ENCODE data around the gene CHD6. TPM values are rescaled to one million over a fixed set of nuclear protein-coding genes. Genes with fewer than 3 reads are reported as not detected.

Gene CHD6
- total RNA-seq, 1 experiment from 2014 or later = 19.7 TPM

DNA sequence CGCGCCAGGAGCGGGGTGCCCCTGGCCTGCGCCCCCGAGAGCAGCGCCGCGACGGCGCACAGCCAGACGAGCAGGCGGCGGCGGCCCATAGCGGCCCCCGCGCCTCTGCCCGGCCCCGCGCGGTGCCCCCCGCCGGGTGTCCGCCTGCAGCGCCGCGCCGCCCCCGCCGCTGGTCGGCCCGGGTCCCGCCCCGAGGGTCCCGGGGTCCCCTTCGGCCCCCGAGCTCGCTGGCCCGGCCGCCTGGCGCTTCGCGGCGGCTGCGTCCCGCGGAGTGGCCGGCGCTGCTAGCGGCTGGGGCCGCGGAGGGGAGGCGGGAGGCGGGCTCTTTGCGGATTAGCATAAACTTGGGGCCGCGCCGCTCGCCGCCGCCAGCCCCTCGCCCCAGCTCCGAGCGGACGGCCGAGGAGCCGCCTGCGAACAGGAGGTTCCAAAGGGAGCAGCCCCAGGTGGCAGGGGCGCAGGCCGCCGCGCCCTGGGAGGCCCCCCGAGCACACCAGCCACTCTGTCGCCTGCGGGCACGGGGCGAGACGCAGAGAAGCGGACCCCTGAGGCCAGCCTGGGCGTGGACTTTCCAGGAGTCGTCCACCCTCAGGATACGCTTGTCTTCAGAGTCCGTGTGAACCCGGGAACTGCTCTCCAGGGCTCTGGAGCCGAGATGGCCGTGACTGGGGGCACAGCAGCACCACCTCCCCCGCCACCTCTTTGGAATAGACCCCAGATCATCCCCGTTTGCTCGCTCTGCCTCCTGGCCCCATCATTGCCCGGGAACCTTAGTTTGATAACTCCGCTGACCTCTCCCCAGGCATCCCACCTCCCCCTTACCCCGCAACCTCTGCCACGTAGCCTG, 251.4 kb downstream of the CHD6 start, which contains the start of gene EMILIN3:
Gene EMILIN3 (minus strand): TSS at position 273 of the 847 bp plus-strand sequence. CDS start 184 bp downstream, at position 89.
- Histone ChIP-seq H3K27me3 (ENCODE audit: control insufficient read depth, insufficient read depth, low read length) (peaks cover 36% of the 10 kb centered on the region), H3K4me3 (ENCODE audit: insufficient read depth, low read depth, low read length) (peak within 1 kb of the TSS; percentile 50), H3K36me3 (replicated peaks; ENCODE audit: control insufficient read depth, insufficient read depth, low read length) (no peaks in the 10 kb centered on the region)
- DNase-seq = peak; percentile 95

DNA sequence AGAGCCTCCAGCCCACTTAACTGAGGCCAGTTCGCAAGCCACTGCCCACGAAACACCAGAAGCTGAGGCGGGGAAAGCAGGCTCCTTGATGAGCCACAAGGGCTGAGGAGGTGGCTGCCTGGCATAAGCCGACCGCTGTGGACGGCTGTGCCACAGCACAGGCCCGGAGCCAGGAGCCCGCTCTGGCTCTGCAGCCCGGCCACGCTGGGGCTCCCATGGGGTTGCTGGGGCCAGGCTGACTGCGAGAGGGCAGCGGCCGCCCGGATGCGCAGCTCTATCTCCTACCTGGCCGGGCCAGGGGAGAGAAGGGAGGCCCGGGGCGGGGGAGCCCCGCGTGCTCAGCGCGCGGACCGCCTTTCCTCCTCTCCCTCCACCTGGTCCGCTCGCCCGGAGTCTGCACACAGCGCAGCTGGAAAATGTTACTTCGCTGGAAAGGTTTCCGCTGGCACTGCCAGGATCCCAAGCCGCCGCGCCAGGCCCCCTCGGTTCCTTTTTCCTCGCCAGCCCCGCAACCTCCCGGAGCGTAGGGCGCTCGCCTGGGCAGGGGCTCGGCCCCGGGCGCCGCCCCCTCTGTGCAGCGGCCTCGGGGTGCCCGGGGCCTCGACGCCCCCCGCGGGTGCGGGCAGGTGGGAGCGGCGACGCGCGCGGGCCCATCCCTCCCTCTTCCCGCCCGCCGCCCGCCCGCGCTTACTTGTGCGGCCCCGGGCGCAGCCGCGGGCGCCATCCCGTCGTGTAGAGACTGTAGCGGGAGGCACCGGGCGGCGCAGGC, 252.2 kb downstream of the CHD6 start:
- H3K27me3 ChIP-seq (ENCODE audit: control insufficient read depth, insufficient read depth, low read length) = peaks cover 36% of the 10 kb centered on the region
- DNase-seq = peak; percentile 89
- H3K36me3 ChIP-seq (replicated peaks; ENCODE audit: control insufficient read depth, insufficient read depth, low read length) = no peaks in the 10 kb centered on the region
- H3K4me3 ChIP-seq (ENCODE audit: insufficient read depth, low read depth, low read length) = peak overlapping the region; percentile 50

DNA sequence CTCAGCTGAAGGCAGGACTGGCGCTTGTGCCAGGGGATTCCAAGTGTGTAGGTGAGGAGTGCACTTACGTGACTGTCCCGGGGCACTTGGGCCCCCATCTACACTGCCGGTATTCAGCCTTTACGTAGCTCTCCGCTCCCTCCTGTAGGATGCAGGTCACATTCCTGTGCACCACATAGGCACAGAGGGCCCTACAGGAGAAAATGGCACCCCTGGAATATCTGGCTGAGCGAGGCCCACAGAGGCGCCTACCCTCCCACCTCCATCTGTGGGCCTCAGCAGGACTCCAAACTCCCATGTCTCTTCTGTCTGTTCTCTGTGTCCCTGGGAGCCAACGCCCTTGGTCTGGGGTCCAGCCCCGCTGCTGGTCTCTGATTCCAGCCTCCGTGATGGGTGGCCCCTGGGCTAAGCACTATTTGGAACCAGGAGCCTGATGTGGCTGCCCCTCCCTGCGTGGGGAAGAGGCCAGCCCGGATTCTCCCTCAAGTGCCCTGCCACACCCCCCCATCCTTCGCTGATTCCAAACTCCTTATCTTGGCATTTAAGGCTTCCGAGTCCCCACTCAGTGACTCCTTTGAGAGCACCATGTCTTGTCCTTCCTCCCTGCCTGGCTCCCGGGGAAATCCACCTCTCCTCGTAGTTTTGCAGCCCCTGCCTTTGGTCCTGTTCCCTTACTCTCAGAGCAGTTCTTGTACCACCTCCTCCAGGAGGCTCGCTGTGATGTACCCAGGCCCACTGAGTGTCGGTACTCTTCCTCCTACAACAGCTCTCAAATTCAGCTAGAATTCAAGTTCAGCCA, 253.0 kb downstream of the CHD6 start:
- Histone ChIP-seq H3K4me3 (ENCODE audit: insufficient read depth, low read depth, low read length) (no peak overlapping the region), H3K27me3 (ENCODE audit: control insufficient read depth, insufficient read depth, low read length) (peaks cover 36% of the 10 kb centered on the region), H3K36me3 (replicated peaks; ENCODE audit: control insufficient read depth, insufficient read depth, low read length) (no peaks in the 10 kb centered on the region)
- peak; percentile 61 for DNase-seq

DNA sequence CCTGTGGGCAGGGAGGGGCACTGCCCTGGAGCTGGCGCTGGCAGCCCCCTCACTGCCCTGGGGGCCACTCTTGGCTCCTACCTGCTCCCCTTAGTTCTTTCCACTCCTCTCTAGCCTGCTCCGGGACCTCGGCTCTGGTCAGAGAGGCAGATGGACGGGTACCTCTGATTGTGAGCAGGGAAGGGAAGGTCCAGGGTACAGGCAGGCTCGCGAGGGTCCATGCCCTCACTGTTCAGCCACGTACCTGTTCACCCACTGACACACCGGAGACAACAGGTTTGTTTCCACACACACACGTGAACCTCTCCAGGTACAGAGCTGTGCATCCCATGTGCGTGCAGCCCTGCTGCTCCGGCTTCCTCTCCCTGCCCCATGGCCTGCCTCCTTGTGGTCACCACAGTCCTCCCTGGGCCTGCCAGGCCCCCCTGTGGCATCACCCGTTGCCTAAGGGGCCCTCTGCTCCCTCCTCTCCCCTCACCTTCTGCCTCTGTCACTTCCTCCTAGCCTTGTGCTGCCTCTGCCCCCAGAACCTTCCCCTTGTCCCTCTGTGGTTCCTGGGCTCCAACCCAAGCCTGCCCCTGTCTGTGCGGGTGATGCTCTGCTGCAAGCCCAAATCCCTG, 253.8 kb downstream of the CHD6 start:
- H3K27me3 ChIP-seq (ENCODE audit: control insufficient read depth, insufficient read depth, low read length) = peaks cover 34% of the 10 kb centered on the region
- H3K4me3 ChIP-seq (ENCODE audit: insufficient read depth, low read depth, low read length) = no peak overlapping the region
- no peaks in the 10 kb centered on the region for H3K36me3 ChIP-seq (replicated peaks; ENCODE audit: control insufficient read depth, insufficient read depth, low read length)
- DNase-seq = peak; percentile 64

DNA sequence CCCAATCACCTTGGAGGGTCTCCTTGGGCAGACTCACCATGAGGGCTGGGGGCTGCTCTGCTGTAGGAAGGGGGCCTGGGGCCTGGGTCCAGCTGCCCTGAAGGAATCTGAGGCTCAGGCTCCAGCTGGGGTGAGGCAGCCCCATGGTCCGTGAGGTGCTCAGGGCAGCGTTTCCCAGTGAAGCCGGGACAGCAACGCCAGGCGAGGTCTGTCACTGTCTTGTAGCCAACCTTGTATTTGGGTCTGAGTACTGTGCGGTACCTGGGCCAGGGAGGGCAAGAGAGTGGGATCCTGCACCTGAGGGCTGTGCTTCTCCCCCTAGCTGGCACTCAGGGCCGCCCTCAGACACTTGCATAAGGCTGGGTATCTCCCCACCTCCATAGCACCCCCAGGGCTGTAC, 254.6 kb downstream of the CHD6 start:
- peak; percentile 47 for DNase-seq
- Histone ChIP-seq H3K36me3 (replicated peaks; ENCODE audit: control insufficient read depth, insufficient read depth, low read length) (no peaks in the 10 kb centered on the region), H3K4me3 (ENCODE audit: insufficient read depth, low read depth, low read length) (no peak overlapping the region), H3K27me3 (ENCODE audit: control insufficient read depth, insufficient read depth, low read length) (peaks cover 34% of the 10 kb centered on the region)

DNA sequence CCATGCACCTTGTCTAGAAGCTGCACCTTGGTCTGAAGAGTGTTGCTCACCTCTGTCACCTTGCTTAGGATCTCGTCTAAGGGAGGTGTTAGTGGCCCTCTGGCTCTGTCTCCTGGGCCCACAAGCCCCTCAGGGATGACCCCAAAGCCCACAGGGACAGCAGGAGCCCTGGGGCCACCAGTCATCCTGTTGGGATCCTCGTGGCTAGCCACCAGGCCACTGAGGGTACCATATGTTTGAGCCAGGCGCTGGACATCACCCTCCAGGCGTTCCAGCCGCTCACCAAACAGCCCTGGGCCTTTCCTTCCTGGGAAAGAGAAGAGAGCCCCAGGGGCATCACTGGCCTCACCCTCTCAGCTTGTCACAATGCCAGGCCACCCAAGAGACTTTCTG, 255.4 kb downstream of the CHD6 start:
- H3K36me3 ChIP-seq (replicated peaks; ENCODE audit: control insufficient read depth, insufficient read depth, low read length) = no peaks in the 10 kb centered on the region
- DNase-seq = peak; percentile 43
- H3K4me3 ChIP-seq (ENCODE audit: insufficient read depth, low read depth, low read length) = no peak overlapping the region
- H3K27me3 ChIP-seq (ENCODE audit: control insufficient read depth, insufficient read depth, low read length) = peaks cover 30% of the 10 kb centered on the region

DNA sequence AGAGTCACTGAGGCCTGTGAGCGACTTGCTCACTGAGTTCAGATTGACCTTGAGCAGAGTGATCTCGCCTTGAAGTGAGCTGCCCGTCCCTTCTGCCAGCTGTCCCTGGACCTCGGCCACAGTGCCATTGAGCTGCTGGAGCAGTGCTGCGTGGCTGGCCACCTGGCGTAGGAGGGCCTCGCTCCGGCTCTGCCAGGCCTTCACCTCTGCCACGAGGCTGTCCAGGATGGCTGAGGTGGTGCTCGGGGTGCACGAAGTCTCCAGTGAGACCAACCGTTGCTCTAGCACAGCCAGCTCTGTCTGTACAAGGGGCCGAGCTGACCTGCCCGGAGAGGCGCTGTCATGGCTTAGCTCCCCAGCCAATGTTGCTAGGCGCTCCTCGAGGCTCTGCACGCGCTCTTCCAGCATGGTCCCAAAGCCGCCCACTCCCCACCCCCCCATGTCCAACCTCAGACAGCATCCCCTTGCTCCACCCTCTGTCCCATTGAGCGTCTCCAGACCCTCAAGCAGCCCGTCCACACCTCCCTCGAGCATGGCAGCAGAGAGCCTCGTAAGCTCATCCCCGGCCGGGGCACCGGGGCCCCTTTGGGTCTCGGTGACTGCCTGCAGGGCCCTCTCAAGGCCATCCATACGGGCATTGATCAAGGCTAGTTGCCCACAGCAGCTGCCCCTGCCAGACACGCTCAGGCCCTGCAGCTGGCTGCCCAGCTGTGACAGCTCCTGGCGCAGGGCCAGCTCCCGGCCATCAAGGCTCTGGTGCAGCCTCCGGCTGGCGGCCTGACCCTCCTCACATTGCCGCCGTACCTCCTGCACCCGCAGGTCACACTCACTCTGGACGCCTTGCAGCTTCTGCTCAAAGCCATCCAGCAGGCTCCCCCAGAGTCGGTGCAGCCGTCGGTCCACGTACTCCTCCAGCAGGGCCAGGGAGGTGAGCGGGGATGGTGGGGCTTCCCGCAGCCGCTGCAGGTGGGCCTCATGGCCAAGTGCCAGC, 256.1 kb downstream of the CHD6 start:
- Histone ChIP-seq H3K36me3 (replicated peaks; ENCODE audit: control insufficient read depth, insufficient read depth, low read length) (no peaks in the 10 kb centered on the region), H3K4me3 (ENCODE audit: insufficient read depth, low read depth, low read length) (no peak overlapping the region), H3K27me3 (ENCODE audit: control insufficient read depth, insufficient read depth, low read length) (peaks cover 23% of the 10 kb centered on the region)
- peak; percentile 59 for DNase-seq

DNA sequence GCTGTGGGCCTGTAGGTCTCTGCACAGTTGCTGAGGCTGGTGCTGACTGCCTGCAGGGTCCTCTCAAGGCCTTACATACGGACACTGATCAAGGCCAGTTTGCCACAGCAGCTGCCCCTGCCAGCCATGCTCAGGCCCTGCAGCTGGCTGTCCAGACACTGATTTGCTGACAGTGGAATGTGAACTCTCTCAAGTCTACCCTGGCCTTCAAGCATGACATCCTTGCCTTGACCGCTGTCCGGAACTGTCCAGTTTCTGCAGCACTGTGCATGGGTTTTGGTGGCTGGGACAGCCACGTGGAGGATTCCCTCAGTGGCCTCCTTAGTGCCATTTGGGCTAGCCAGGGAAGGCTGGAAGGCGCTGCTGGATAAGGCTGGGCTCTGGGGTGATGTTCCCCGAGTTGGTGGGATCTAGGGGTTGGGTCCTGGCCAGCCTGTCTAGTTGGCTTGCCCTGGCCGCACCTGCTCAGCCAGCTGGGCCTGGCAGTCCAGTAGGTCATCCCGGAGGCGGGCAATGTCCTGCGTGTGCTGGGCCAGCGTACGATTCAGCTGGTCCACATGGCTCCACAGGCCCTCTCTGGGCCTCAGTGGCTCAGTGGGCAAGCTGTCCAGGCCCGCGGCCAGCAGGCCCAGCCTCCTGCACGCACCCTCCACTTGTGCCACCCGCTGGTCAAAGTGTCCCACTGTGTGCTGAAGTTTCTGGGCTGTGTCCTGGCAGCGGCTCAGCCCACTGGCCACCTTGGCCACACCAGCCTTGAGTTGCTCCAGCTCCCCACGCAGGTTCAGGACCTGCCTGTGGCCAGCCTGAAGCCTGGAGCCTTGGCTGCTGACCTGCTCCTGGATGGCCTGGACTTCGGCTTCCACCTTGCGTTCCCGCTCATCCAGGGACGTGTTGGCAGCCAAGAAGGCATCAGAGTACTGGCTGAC, 257.1 kb downstream of the CHD6 start:
- DNase-seq = peak; percentile 51
- H3K36me3 ChIP-seq (replicated peaks; ENCODE audit: control insufficient read depth, insufficient read depth, low read length) = no peaks in the 10 kb centered on the region
- H3K4me3 ChIP-seq (ENCODE audit: insufficient read depth, low read depth, low read length) = no peak overlapping the region
- peaks cover 17% of the 10 kb centered on the region for H3K27me3 ChIP-seq (ENCODE audit: control insufficient read depth, insufficient read depth, low read length)

DNA sequence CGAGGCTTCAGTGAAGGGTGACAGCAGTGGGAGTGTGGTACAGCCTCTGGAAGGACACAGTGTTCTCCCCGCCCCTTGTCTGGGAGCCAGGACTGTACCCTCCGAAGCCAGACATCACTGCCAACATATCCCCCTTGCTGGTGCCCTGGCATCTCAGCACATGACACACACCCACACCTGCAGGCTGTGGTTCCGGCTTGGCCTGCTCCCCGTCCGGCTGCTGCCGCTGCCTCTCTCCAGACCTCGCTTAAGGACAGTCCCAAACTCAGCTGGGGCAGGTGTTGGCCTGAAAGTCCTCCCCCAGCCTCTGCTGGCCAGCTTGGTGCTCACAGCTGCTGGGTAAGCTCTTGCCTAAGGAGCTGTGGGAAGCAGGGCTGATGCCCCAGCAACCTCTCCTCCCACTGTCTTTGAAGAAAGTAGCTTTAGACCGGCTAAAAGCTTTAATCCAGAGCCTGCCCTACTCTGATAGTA, 258.6 kb downstream of the CHD6 start:
- no peaks in the 10 kb centered on the region for H3K36me3 ChIP-seq (replicated peaks; ENCODE audit: control insufficient read depth, insufficient read depth, low read length)
- no peak for DNase-seq
- no peak overlapping the region for H3K4me3 ChIP-seq (ENCODE audit: insufficient read depth, low read depth, low read length)
- H3K27me3 ChIP-seq (ENCODE audit: control insufficient read depth, insufficient read depth, low read length) = peaks cover 2% of the 10 kb centered on the region

DNA sequence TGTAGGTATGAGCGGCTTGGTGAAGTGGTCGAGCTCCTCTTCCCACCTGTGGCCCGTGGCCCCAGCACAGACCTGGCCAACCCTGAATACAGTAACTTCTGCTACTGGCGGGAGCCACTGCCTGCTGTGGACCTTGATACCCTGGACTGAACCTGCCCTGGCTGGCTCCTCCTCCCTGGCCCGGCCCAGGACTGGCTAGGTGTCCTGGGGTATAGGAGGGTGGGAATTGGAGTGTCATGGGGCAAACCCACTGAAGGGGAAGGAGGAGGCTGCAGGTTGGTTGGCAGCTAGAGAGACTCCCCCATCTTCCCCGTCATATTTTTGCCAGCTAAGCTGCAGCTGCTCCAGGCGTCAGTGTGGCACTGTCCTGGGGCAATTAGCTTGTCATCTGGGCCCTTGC, 259.5 kb downstream of the CHD6 start:
- no peaks in the 10 kb centered on the region for H3K36me3 ChIP-seq (replicated peaks; ENCODE audit: control insufficient read depth, insufficient read depth, low read length)
- DNase-seq = no peak

DNA sequence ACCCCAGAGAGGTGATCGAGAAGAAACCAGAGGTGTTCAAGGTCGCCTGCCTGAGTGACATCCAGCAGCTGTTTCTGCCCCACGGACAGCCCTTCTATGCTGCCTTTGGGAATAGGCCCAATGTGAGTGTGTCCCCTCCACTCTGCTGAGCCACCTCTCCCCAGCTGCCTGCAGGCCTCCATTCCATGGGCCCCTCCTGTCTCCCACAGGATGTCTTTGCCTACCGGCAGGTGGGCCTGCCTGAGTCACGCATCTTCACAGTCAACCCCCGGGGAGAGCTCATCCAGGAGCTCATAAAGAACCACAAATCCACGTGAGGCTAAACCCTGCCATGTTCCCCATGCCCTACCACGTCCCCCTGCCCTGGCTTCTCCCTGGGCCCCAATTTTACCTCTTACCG, 259.9 kb downstream of the CHD6 start:
- H3K4me3 ChIP-seq (ENCODE audit: insufficient read depth, low read depth, low read length) = no peak overlapping the region
- DNase-seq = peak; percentile 65
- H3K36me3 ChIP-seq (replicated peaks; ENCODE audit: control insufficient read depth, insufficient read depth, low read length) = no peaks in the 10 kb centered on the region
- H3K27me3 ChIP-seq (ENCODE audit: control insufficient read depth, insufficient read depth, low read length) = no peaks in the 10 kb centered on the region

More for the DNA sequence above, 259.5 kb downstream of the CHD6 start:
- Histone ChIP-seq H3K4me3 (ENCODE audit: insufficient read depth, low read depth, low read length) (no peak overlapping the region), H3K27me3 (ENCODE audit: control insufficient read depth, insufficient read depth, low read length) (no peaks in the 10 kb centered on the region)

DNA sequence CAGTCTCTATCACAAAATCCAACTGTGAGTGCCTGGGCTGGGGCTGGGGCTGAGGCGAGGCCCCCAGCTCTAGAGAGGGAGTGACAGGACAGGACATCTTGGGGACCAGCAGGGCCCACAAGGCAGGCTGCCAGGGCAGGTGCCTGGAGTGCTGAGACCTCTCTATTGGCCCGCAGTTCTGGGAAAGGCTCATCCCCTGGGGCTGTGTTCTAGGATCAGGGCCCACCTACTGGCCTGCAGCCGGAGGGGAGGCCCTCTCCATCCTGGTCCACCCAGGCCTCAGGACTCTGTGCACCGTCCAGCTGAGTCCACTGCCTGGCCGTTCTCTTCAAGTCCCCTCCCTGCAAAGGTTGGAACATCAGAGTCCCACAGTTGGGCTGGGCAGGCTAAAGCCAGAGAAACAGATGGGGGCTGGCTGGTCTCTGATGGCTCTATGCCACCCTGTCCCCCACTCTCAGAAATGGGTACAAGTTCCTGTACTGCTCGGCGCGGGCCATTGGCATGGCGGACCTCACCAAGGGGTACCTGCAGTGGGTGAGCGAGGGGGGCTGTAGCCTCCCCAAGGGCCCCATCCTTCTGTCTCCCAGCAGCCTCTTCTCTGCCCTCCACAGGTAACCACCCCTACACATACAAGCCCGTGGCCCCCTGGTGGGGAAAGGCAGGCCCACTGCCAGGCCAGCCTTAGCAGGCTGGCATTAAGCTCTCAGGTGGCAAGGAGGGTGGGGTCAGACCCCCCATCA, 260.6 kb downstream of the CHD6 start:
- DNase-seq = peak; percentile 41
- Histone ChIP-seq H3K27me3 (ENCODE audit: control insufficient read depth, insufficient read depth, low read length) (no peaks in the 10 kb centered on the region), H3K36me3 (replicated peaks; ENCODE audit: control insufficient read depth, insufficient read depth, low read length) (no peaks in the 10 kb centered on the region)

More for the DNA sequence above, 260.6 kb downstream of the CHD6 start:
- no peak overlapping the region for H3K4me3 ChIP-seq (ENCODE audit: insufficient read depth, low read depth, low read length)

Measured in H7 (cell line).